HCT116 (cell line): Measurements from ENCODE around the gene ARID5B.

Experiments
- ATF3 ChIP-seq: IDR thresholded peaks from 2 replicates; pipeline ENCODE4 v1.6.1; 2012
- CEBPB ChIP-seq: IDR thresholded peaks from 2 replicates; pipeline ENCODE4 v1.6.1; 2012; ENCODE audit warnings: low read depth
- EGR1 ChIP-seq: IDR thresholded peaks from 2 replicates; pipeline ENCODE4 v1.6.1; 2012; ENCODE audit warnings: low read depth
- ELF1 ChIP-seq: IDR thresholded peaks from 2 replicates; pipeline ENCODE4 v1.6.1; 2012; ENCODE audit warnings: low read depth, borderline replicate concordance
- EZH2 ChIP-seq: fragments of 200-600 bp; sonication (generic); IDR thresholded peaks from 2 replicates; pipeline ENCODE4 v1.6.1; 2017; ENCODE audit warnings: antibody characterized with exemption, mixed run types
- EZH2phosphoT487 ChIP-seq: fragments of 200-600 bp; IDR thresholded peaks from 2 replicates; pipeline ENCODE4 v1.6.1; 2018; ENCODE audit warnings: antibody characterized with exemption, borderline replicate concordance
- JUND ChIP-seq: IDR thresholded peaks from 2 replicates; pipeline ENCODE4 v1.6.1; 2012
- MAX ChIP-seq: IDR thresholded peaks from 2 replicates; pipeline ENCODE4 v1.6.1; 2012
- POLR2A ChIP-seq: IDR thresholded peaks from 2 replicates; pipeline ENCODE4 v1.7.0; 2011; ENCODE audit warnings: borderline replicate concordance; ENCODE audit not compliant: insufficient read depth, insufficient read length; ENCODE audit errors: extremely low read depth
- POLR2AphosphoS5 ChIP-seq: IDR thresholded peaks from 2 replicates; pipeline ENCODE4 v1.6.1; 2011; ENCODE audit warnings: mild to moderate bottlenecking, low read depth, low read length, moderate library complexity
- RAD21 ChIP-seq: IDR thresholded peaks from 2 replicates; pipeline ENCODE4 v1.6.1; 2012; ENCODE audit warnings: low read depth, mild to moderate bottlenecking
- TF ChIP-seq, protein P1 (sequence below), 3 experiments: fragments of 200-600 bp in 1 of 3; sonication (generic) in 1 of 3; IDR thresholded peaks in 2 of 3; conservative IDR thresholded peaks in 1 of 3; 2 replicates each; pipeline ENCODE4 v1.5.1; 2012 to 2017; ENCODE audit warnings: low read depth in 2 of 3, low read length in 2 of 3, antibody characterized with exemption in 1 of 3, borderline replicate concordance in 1 of 3, control low read depth in 1 of 3, mild to moderate bottlenecking in 1 of 3, mixed read lengths in 1 of 3, mixed run types in 1 of 3, moderate library complexity in 1 of 3; ENCODE audit not compliant: insufficient read depth in 1 of 3
- TF ChIP-seq, protein P2 (sequence below): IDR thresholded peaks from 2 replicates; pipeline ENCODE4 v1.6.1; 2012; ENCODE audit warnings: low read depth

- TF ChIP-seq JUND (no peak), EGR1 (no peak), POLR2A (no peak), EZH2 (no peak), POLR2AphosphoS5 (no peak), ELF1 (no peak), ATF3 (no peak), MAX (no peak), CEBPB (no peak), RAD21 (no peak), EZH2phosphoT487 (no peak)
- TF ChIP-seq, protein P1, sequence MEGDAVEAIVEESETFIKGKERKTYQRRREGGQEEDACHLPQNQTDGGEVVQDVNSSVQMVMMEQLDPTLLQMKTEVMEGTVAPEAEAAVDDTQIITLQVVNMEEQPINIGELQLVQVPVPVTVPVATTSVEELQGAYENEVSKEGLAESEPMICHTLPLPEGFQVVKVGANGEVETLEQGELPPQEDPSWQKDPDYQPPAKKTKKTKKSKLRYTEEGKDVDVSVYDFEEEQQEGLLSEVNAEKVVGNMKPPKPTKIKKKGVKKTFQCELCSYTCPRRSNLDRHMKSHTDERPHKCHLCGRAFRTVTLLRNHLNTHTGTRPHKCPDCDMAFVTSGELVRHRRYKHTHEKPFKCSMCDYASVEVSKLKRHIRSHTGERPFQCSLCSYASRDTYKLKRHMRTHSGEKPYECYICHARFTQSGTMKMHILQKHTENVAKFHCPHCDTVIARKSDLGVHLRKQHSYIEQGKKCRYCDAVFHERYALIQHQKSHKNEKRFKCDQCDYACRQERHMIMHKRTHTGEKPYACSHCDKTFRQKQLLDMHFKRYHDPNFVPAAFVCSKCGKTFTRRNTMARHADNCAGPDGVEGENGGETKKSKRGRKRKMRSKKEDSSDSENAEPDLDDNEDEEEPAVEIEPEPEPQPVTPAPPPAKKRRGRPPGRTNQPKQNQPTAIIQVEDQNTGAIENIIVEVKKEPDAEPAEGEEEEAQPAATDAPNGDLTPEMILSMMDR (IDR thresholded peaks at IDR 0.05 in 2 of 3, conservative IDR thresholded peaks at IDR 0.05 in 1 of 3; ENCODE audit: borderline replicate concordance in 1 of 3, insufficient read depth in 1 of 3, low read depth in 2 of 3, low read length in 2 of 3), result no peak
- TF ChIP-seq, protein P2, sequence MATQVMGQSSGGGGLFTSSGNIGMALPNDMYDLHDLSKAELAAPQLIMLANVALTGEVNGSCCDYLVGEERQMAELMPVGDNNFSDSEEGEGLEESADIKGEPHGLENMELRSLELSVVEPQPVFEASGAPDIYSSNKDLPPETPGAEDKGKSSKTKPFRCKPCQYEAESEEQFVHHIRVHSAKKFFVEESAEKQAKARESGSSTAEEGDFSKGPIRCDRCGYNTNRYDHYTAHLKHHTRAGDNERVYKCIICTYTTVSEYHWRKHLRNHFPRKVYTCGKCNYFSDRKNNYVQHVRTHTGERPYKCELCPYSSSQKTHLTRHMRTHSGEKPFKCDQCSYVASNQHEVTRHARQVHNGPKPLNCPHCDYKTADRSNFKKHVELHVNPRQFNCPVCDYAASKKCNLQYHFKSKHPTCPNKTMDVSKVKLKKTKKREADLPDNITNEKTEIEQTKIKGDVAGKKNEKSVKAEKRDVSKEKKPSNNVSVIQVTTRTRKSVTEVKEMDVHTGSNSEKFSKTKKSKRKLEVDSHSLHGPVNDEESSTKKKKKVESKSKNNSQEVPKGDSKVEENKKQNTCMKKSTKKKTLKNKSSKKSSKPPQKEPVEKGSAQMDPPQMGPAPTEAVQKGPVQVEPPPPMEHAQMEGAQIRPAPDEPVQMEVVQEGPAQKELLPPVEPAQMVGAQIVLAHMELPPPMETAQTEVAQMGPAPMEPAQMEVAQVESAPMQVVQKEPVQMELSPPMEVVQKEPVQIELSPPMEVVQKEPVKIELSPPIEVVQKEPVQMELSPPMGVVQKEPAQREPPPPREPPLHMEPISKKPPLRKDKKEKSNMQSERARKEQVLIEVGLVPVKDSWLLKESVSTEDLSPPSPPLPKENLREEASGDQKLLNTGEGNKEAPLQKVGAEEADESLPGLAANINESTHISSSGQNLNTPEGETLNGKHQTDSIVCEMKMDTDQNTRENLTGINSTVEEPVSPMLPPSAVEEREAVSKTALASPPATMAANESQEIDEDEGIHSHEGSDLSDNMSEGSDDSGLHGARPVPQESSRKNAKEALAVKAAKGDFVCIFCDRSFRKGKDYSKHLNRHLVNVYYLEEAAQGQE, result no peak
Measured at GRCh38 chr10:61855771-61856170, 45.7 kb upstream of the ARID5B start.
